RWPE1 (cell line): ENCODE measurements around the gene TMTC1.

Experiments used
- CTCF ChIA-PET: fragments of 350-600 bp; sonication (Branson Sonifier 250); formaldehyde crosslinking; extraction: SDS; loops from one replicate; lab custom pipeline; 2021; lab: Yijun Ruan, JAX
- POLR2A ChIA-PET: fragments of 400-600 bp; formaldehyde crosslinking; extraction: SDS; loops from one replicate; lab custom pipeline; 2020; ENCODE audit warnings: antibody characterized with exemption; ENCODE audit not compliant: low non-redundant PET; lab: Yijun Ruan, JAX
- DNase-seq: peaks from one replicate; pipeline ENCODE4 v3.0.0; 2012; ENCODE audit warnings: low spot score
- H3K27ac ChIP-seq: fragments of 450-650 bp; 2 replicates; pipeline ENCODE4 v1.5.1; 2017
- CTCF ChIP-seq: fragments of 450-650 bp; conservative IDR thresholded peaks from 2 replicates; pipeline ENCODE4 v1.5.1; 2017; ENCODE audit warnings: low read depth, mild to moderate bottlenecking

TMTC1 gene

GRCh38 chr12:29671742-29672141 is 112.0 kb downstream of the TMTC1 start:
- CTCF ChIA-PET: no interaction called here

GRCh38 chr12:29667011-29667410 is 116.7 kb downstream of the TMTC1 start:
- CTCF ChIA-PET: interaction anchor here (0.7 kb wide), 1 partner anchor 18 kb away, joined by 5 read pairs; no protein-coding TSS in a partner anchor
- H3K27ac ChIP-seq: no peak overlapping the region
- no peak for TF ChIP-seq CTCF
- no peak for DNase-seq
- POLR2A ChIA-PET: no interaction called here

More at GRCh38 chr12:29671742-29672141, 112.0 kb downstream of the TMTC1 start:
- POLR2A ChIA-PET: no interaction called here
- no peak for DNase-seq
- no peak overlapping the region for H3K27ac ChIP-seq
- no peak for TF ChIP-seq CTCF

DNA sequence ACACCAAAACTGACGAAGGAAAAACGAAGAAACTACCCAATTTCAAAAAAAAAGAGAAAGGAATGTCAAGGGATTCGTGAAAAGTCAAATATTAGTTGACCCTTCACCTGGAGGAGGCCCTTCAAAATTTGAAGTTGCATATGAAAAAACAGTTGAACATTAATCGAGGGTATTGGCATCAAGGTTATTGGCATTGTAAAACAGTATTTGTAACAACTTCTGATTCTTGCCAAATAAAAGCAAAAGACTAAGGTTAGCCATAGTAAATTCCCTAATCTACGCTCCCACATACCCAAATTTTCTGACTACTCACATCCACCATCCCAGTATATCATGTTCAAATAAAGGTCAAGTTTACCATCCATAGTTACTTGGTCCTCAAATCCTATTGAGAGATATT is 118.6 kb downstream of the TMTC1 start:
- no peak for DNase-seq
- POLR2A ChIA-PET: no interaction called here

DNA sequence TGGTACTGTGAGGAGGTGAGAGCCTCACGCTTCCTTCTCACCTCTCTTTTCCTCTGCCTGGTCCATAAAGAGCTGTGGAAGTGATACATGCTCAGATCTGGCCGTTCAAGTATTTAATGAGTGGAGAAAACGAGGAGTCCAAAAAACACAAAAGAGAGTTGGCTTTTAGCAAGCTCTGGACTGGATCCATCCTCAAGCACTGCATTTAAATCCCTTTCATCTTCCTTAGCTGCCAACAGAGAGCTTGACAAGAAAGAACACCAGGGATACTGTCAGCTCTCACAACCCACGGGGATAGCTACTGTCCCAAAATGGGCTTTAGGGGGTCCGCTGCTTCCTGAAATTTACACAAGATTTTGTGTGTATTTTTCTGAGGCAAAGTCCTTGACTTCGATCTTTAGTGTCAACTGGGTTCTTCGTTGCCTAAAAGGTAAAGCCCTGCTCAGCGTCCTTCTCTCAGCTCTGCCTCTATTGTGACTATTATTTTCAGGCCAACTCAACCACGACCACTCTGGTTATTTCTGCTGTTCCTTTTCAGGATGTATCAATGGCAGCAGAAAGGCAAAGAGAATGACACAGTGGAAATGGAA is 120.9 kb downstream of the TMTC1 start:
- CTCF ChIA-PET: no interaction called here
- POLR2A ChIA-PET: no interaction called here
- no peak for TF ChIP-seq CTCF
- no peak for DNase-seq
- H3K27ac ChIP-seq: no peak overlapping the region

More for the DNA sequence above, 118.6 kb downstream of the TMTC1 start:
- no peak for TF ChIP-seq CTCF
- CTCF ChIA-PET: interaction anchor here (0.6 kb wide), 1 partner anchor 154 kb away, joined by 3 read pairs; no protein-coding TSS in a partner anchor
- no peak overlapping the region for H3K27ac ChIP-seq

GRCh38 chr12:29660847-29661246 is 122.9 kb downstream of the TMTC1 start:
- ChIA-PET CTCF (no interaction called here), POLR2A (no interaction called here)
- TF ChIP-seq CTCF: no peak
- no peak overlapping the region for H3K27ac ChIP-seq
- DNase-seq: no peak

DNA sequence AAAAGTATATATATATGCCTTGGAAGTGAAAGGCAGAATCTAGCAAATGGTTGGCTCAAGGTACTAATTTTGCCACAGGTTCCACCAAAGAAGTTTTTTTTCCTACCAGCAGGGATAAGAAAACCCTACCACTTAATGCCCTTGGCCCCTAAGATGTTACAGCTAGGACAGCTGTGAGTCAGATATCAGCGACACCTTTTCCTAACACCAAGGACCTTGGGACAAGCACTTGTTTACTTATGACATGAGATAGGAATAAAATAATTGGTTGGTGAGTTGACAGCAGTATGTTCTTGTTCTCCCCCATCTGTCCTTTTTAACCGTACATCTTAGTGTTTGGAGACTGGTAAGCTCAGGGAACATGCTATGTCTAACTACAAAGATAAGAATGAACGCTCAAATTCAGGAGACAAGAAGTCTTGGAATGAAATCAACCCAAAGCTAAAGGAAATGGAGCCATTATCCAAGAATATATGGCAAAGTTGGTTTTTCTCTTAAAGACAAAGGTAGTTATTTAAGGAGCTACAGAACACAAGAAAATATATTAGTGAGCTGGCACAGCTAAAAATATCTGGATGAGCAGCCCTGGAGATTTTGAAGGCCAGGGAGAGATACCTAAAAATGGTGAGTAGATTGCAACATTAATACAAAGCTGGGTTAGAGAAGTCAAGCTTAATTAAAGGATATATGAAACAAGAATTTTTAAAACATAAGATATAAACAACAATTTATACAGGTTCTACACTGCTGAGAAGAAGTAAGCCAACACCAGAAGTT is 126.8 kb downstream of the TMTC1 start:
- POLR2A ChIA-PET: no interaction called here
- DNase-seq: no peak
- H3K27ac ChIP-seq: no peak overlapping the region
- no peak for TF ChIP-seq CTCF
- CTCF ChIA-PET: no interaction called here
